Stomach (tissue), 4 donors: ENCODE data around the gene GTF2A1L.

ENCODE experiments used
- CTCF ChIP-seq, 7 experiments: fragments of 450-650 bp in 4 of 7; fragments of 200-600 bp in 3 of 7; sonication (generic) in 3 of 7; IDR thresholded peaks; one replicate each; pipeline ENCODE4 v1.5.1; 2016 to 2019; ENCODE audit warnings: antibody characterized with exemption in 7 of 7, control low read depth in 2 of 7, mild to moderate bottlenecking in 1 of 7
- POLR2A ChIP-seq, 4 donors: fragments of 450-650 bp; IDR thresholded peaks; one replicate each; pipeline ENCODE4 v1.6.1; 2016; ENCODE audit warnings: antibody characterized with exemption in 4 of 4, control low read depth in 2 of 4, mild to moderate bottlenecking in 1 of 4, moderate library complexity in 1 of 4
- POLR2AphosphoS5 ChIP-seq, 3 donors: sonication (generic); formaldehyde crosslinking; IDR thresholded peaks; one replicate each; pipeline ENCODE4 v1.6.1; 2016; ENCODE audit warnings: antibody characterized with exemption in 3 of 3

GRCh38 chr2:48600204-48600813 lies 17.3 kb upstream of the GTF2A1L start:
- TF ChIP-seq CTCF (IDR thresholded peaks at IDR 0.05) (peak in 5 of 7 experiments; percentile 14 to 54 (median 33)), POLR2A (IDR thresholded peaks at IDR 0.05) (no peak), POLR2AphosphoS5 (IDR thresholded peaks at IDR 0.05) (no peak)
